ENCODE data around the gene CCDC174.

GRCh38 chr3:14646131-14646573 lies 5.4 kb upstream of the CCDC174 start:
- no peak for TF ChIP-seq RELA (CRISPR knock-in tag; IDR thresholded peaks at IDR 0.05; ENCODE audit: borderline replicate concordance)
- TF ChIP-seq SP1 (CRISPR knock-in tag; conservative IDR thresholded peaks at IDR 0.05): no peak
- TF ChIP-seq CTCF (IDR thresholded peaks at IDR 0.05): no peak
- no peak for TF ChIP-seq STAT6 (CRISPR knock-in tag; conservative IDR thresholded peaks at IDR 0.05; ENCODE audit: low read depth)
- TF ChIP-seq NR3C1 (CRISPR knock-in tag; conservative IDR thresholded peaks at IDR 0.05; ENCODE audit: low read depth): no peak
- no peak for TF ChIP-seq JUN (CRISPR knock-in tag; IDR thresholded peaks at IDR 0.05)
- TF ChIP-seq PREB (CRISPR knock-in tag; IDR thresholded peaks at IDR 0.05; ENCODE audit: borderline replicate concordance): no peak
- TF ChIP-seq, protein P1, sequence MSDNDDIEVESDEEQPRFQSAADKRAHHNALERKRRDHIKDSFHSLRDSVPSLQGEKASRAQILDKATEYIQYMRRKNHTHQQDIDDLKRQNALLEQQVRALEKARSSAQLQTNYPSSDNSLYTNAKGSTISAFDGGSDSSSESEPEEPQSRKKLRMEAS (CRISPR knock-in tag; IDR thresholded peaks at IDR 0.05): no peak
- TF ChIP-seq, protein P2, sequence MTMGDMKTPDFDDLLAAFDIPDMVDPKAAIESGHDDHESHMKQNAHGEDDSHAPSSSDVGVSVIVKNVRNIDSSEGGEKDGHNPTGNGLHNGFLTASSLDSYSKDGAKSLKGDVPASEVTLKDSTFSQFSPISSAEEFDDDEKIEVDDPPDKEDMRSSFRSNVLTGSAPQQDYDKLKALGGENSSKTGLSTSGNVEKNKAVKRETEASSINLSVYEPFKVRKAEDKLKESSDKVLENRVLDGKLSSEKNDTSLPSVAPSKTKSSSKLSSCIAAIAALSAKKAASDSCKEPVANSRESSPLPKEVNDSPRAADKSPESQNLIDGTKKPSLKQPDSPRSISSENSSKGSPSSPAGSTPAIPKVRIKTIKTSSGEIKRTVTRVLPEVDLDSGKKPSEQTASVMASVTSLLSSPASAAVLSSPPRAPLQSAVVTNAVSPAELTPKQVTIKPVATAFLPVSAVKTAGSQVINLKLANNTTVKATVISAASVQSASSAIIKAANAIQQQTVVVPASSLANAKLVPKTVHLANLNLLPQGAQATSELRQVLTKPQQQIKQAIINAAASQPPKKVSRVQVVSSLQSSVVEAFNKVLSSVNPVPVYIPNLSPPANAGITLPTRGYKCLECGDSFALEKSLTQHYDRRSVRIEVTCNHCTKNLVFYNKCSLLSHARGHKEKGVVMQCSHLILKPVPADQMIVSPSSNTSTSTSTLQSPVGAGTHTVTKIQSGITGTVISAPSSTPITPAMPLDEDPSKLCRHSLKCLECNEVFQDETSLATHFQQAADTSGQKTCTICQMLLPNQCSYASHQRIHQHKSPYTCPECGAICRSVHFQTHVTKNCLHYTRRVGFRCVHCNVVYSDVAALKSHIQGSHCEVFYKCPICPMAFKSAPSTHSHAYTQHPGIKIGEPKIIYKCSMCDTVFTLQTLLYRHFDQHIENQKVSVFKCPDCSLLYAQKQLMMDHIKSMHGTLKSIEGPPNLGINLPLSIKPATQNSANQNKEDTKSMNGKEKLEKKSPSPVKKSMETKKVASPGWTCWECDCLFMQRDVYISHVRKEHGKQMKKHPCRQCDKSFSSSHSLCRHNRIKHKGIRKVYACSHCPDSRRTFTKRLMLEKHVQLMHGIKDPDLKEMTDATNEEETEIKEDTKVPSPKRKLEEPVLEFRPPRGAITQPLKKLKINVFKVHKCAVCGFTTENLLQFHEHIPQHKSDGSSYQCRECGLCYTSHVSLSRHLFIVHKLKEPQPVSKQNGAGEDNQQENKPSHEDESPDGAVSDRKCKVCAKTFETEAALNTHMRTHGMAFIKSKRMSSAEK (CRISPR knock-in tag; IDR thresholded peaks at IDR 0.05; ENCODE audit: borderline replicate concordance): no peak
- TF ChIP-seq E2F4 (CRISPR knock-in tag; IDR thresholded peaks at IDR 0.05; ENCODE audit: borderline replicate concordance, low read depth): no peak
- TF ChIP-seq GTF2I (CRISPR knock-in tag; conservative IDR thresholded peaks at IDR 0.05): no peak
- no peak for TF ChIP-seq ZNF232 (CRISPR knock-in tag; IDR thresholded peaks at IDR 0.05)
